GM12874 (cell line): ENCODE results near the gene RPTOR.

Experiments used
- TF ChIP-seq, protein P1 (sequence below): IDR thresholded peaks from 2 replicates; pipeline ENCODE4 v1.5.1; 2011; ENCODE audit warnings: low read depth, mild to moderate bottlenecking, control low read depth, low read length, moderate library complexity; ENCODE audit not compliant: insufficient read depth

RPTOR gene

GRCh38 chr17:80673152-80673920 is 128.7 kb downstream of the RPTOR start:
- TF ChIP-seq, protein P1, sequence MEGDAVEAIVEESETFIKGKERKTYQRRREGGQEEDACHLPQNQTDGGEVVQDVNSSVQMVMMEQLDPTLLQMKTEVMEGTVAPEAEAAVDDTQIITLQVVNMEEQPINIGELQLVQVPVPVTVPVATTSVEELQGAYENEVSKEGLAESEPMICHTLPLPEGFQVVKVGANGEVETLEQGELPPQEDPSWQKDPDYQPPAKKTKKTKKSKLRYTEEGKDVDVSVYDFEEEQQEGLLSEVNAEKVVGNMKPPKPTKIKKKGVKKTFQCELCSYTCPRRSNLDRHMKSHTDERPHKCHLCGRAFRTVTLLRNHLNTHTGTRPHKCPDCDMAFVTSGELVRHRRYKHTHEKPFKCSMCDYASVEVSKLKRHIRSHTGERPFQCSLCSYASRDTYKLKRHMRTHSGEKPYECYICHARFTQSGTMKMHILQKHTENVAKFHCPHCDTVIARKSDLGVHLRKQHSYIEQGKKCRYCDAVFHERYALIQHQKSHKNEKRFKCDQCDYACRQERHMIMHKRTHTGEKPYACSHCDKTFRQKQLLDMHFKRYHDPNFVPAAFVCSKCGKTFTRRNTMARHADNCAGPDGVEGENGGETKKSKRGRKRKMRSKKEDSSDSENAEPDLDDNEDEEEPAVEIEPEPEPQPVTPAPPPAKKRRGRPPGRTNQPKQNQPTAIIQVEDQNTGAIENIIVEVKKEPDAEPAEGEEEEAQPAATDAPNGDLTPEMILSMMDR, result no peak

- TF ChIP-seq, protein P1, result no peak
Measured at GRCh38 chr17:80675438-80676095, 130.9 kb downstream of the RPTOR start.

DNA sequence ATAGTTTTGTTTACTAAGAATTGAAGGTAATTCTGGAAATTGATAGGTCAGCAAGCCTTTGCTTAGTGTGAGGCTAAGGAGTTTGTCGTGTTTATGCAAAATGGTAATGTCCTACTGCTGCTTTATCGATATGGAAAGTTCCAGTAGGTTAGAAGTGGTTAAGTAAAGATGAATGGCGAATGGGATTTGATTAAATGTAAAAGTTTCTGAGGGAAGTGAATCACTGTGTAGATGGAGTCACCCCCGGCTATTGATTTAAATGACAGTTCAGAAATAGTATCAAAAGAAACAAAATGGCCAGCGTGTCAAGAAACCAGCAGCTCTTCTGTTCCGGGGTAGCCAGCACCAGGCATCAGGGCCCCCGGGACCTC is 131.4 kb downstream of the RPTOR start:
- TF ChIP-seq, protein P1, result no peak

- TF ChIP-seq, protein P1, result no peak
Measured at GRCh38 chr17:80676564-80676963, 131.9 kb downstream of the RPTOR start.

GRCh38 chr17:80677214-80677756 is 132.6 kb downstream of the RPTOR start:
- TF ChIP-seq, protein P1, result no peak

DNA sequence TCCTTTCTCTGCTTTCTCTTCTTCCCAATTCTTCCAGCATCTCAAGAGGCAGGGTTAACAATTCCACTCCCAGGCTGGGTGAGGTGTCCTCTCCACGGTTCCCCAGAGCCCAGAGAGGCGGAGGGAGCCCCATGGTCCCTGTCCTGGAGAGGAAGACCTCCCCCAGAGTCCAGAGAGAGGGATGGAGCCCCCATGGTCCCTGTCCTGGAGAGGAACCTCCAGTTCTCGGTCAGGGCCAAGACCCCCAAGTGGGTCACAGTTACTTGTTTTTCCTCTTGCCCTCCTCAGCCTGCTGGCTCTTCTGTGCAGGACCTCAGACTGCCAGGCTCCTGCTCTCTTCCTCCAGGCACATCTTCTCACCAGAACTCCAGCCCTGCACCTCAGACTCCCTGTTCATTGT is 135.2 kb downstream of the RPTOR start:
- TF ChIP-seq, protein P1, result no peak

DNA sequence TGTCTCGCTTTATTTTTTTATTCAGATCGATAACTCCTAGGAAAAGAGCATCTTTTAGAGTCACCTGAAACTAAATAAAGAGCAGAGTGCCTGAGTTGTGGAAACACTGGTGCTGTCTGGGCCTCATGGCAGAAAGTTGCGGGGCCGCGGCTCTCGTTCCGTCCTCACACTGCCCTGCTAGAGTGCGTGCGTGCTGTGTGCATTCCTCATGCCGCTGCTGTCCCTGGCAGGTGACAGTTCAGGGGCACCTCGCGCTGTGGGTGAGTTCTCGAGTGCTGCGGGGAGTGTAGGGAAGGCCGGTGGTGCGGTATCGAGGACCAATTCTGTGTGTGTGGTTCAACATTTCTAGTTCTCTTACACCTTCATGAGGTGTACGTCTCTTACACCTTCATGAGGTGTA is 136.6 kb downstream of the RPTOR start:
- TF ChIP-seq, protein P1, result no peak
